ENCODE measurements around the gene EPB41L2.

Gene EPB41L2

DNA sequence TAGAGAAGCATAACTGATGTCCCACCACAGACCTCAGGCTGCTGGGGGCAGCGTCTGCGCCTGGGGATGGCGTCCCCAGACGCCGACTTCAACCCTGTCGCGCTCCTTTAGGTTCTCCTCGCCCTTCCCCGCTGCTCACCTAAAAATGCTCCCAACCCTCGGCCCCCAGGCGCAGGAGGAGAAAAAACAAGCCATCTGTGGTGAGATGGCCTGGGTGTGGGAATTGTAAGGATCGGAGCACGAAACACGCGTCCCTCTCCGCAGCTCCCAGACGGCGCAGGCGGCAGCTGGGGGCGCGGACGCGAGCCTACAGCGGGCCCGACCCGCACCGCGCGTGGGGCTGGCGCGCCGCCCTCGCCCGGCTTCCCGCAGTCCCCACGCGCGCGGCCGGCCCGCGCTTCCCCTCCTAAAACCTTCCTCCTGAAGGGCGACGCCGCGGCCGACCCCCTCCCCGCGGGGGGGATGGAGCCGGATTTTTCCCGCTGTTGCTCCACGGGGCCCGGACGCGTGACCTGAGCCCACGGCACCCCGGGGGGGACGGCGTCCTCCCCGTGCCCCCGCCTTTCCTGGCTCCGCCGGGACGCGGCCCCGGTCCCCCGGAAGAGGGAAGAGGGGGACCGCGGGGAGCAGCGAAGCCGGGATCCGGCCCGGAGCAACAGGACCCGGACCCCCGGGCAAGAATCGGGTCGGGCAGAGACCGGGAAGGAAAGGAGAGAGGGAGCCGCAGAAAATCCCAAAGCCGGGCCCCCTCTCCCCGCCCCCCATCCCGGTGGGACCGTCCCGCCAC, 611 bp downstream of the EPB41L2 start:
- H3K4me3 ChIP-seq (ENCODE audit: low read depth, low read length): peak overlapping the region; percentile 92
- H3K27ac ChIP-seq (ENCODE audit: low read depth, low read length): peak overlapping the region; percentile 48
- H3K4me1 ChIP-seq (ENCODE audit: control insufficient read depth, insufficient read depth, low read length, unreplicated experiment): peaks cover 33% of the 10 kb centered on the region
- H3K79me2 ChIP-seq (ENCODE audit: control insufficient read depth, insufficient read depth, low read length, unreplicated experiment): peaks cover 52% of the 10 kb centered on the region
- H2AFZ ChIP-seq (ENCODE audit: low read length, unreplicated experiment): peak overlapping the region; percentile 64
- no peaks in the 10 kb centered on the region for H3K27me3 ChIP-seq (ENCODE audit: insufficient read depth, low read length)
- H3K36me3 ChIP-seq (ENCODE audit: insufficient read depth, low read length): no peaks in the 10 kb centered on the region

DNA sequence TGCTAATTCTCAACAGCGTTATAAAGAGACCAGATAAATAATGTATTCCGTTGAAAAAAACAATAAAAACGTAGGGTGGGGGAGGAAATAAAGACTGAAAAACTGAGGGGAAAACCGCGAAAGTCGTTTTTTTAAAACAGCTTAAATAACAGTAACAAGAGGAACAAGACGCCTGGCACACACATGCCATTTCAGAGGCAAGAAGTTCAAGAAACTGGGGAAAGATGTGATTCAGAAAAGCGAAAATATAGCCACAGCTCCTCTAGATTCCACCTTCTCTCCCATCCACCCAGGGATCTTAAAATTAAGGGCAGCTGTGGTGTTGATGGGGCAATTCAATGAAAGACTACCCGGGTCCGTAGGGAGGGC, 1.3 kb downstream of the EPB41L2 start:
- Histone ChIP-seq H3K27me3 (ENCODE audit: insufficient read depth, low read length) (no peaks in the 10 kb centered on the region), H3K4me1 (ENCODE audit: control insufficient read depth, insufficient read depth, low read length, unreplicated experiment) (peaks cover 33% of the 10 kb centered on the region), H3K79me2 (ENCODE audit: control insufficient read depth, insufficient read depth, low read length, unreplicated experiment) (peaks cover 59% of the 10 kb centered on the region), H3K36me3 (ENCODE audit: insufficient read depth, low read length) (no peaks in the 10 kb centered on the region), H2AFZ (ENCODE audit: low read length, unreplicated experiment) (no peak overlapping the region), H3K27ac (ENCODE audit: low read depth, low read length) (0 out of 2 replicates have a peak overlapping the region, but pooled peaks have one; percentile 48), H3K4me3 (ENCODE audit: low read depth, low read length) (peak overlapping the region; percentile 92)

DNA sequence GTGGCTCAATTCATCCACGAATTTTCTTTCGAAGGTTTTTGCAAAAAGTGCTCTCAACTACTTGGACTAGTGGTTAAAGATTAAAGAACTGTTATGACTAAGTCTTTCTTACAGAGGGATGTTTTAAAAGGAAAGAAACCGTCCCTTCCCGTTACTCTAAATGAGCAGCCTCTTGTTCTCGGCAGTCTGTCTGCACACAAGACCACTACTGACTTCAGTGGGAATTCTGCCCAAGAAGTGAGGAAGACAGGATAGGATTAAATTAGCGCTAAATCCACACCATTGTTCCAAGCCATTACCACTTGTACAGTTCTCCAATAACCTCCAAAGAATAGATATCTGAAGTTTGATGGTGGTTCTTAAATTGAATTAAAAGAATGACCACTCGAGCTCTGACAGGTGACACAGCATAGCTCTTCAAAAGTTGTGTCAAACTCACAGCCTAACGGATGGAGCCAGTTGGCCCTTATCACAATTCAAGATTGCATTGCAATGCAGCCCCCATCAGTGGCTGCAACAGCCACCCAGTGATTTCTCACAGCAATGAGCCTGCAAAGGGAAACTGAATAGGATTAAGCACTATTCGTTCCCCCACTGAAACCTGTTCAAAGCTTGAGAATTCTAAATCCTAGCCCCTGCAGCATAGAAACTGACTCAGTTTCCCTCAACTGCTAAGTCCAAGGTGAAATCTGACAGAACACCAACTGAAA, 1.8 kb downstream of the EPB41L2 start:
- Histone ChIP-seq H3K36me3 (ENCODE audit: insufficient read depth, low read length) (peaks cover 4% of the 10 kb centered on the region; the same call in 1 of the 2 replicates), H3K27ac (ENCODE audit: low read depth, low read length) (0 out of 2 replicates have a peak overlapping the region, but pooled peaks have one; percentile 48), H3K27me3 (ENCODE audit: insufficient read depth, low read length) (no peaks in the 10 kb centered on the region), H3K4me1 (ENCODE audit: control insufficient read depth, insufficient read depth, low read length, unreplicated experiment) (peaks cover 33% of the 10 kb centered on the region), H2AFZ (ENCODE audit: low read length, unreplicated experiment) (no peak overlapping the region), H3K4me3 (ENCODE audit: low read depth, low read length) (peak overlapping the region; percentile 92), H3K79me2 (ENCODE audit: control insufficient read depth, insufficient read depth, low read length, unreplicated experiment) (peaks cover 64% of the 10 kb centered on the region)

DNA sequence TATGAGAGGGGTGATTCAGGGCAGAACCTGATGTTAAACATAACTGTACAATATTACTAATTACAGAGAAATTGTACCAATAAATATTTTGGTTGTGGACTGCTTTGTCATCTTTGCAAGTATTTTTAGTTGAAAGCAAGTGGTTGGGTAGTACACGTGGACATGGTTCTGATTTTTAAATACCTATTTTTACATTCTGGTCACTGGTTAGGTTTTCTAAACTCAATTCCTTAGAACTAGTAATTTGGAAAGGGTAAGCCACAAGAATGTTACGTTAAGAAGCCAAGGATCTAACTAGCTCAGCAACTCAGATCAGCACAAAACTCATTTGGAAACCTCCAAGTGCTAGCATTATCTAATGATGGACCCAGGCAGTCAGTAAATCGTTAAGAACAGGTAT, 2.7 kb downstream of the EPB41L2 start:
- Histone ChIP-seq H3K27me3 (ENCODE audit: insufficient read depth, low read length) (no peaks in the 10 kb centered on the region), H3K4me3 (ENCODE audit: low read depth, low read length) (peak overlapping the region; percentile 92), H2AFZ (ENCODE audit: low read length, unreplicated experiment) (no peak overlapping the region), H3K79me2 (ENCODE audit: control insufficient read depth, insufficient read depth, low read length, unreplicated experiment) (peaks cover 73% of the 10 kb centered on the region), H3K36me3 (ENCODE audit: insufficient read depth, low read length) (peaks cover 12% of the 10 kb centered on the region), H3K27ac (ENCODE audit: low read depth, low read length) (peak overlapping the region; percentile 20), H3K4me1 (ENCODE audit: control insufficient read depth, insufficient read depth, low read length, unreplicated experiment) (peaks cover 29% of the 10 kb centered on the region)

DNA sequence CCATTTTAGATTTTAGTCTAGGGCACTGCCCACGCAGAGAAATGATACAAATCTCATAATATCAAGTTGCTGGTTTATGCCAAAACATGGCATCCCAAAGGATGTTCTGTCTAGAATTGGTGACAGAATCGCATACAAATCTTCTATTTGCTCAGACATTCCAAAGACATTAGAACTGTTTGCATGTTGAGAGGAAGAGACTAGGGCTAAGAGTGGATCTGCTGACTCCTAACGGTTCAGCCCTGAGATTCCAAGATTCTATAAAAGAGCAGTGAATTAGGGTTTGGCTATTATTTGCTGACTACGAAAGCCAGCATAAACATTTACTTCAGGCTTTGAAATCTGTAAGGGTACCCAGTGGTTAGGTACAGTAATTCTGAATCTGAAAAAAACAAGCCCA, 3.6 kb downstream of the EPB41L2 start:
- Histone ChIP-seq H3K79me2 (ENCODE audit: control insufficient read depth, insufficient read depth, low read length, unreplicated experiment) (peaks cover 80% of the 10 kb centered on the region), H3K4me1 (ENCODE audit: control insufficient read depth, insufficient read depth, low read length, unreplicated experiment) (peaks cover 31% of the 10 kb centered on the region), H3K27ac (ENCODE audit: low read depth, low read length) (peak overlapping the region; percentile 20), H2AFZ (ENCODE audit: low read length, unreplicated experiment) (no peak overlapping the region), H3K27me3 (ENCODE audit: insufficient read depth, low read length) (no peaks in the 10 kb centered on the region), H3K36me3 (ENCODE audit: insufficient read depth, low read length) (peaks cover 21% of the 10 kb centered on the region), H3K4me3 (ENCODE audit: low read depth, low read length) (peak overlapping the region; percentile 92)

DNA sequence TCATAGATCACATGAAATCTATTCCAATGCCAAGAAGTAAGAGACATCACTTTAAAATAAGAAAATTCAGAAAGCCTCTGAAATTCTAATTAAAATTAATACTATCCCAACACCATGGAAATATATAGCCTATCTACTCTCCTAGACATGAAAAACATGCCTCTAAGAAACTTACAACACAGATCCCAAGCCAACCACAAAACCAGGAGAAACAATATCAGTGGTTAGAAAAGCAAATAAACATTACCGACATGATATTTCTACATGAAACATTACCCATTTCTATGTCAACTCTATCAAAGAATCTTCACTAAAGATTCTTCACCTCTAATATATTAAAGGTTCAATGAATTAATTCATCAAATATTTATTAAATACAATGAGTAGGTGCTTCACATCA, 4.8 kb downstream of the EPB41L2 start:
- no peaks in the 10 kb centered on the region for H3K27me3 ChIP-seq (ENCODE audit: insufficient read depth, low read length)
- no peak overlapping the region for H3K4me3 ChIP-seq (ENCODE audit: low read depth, low read length)
- no peak overlapping the region for H3K27ac ChIP-seq (ENCODE audit: low read depth, low read length)
- H3K79me2 ChIP-seq (ENCODE audit: control insufficient read depth, insufficient read depth, low read length, unreplicated experiment): peaks cover 92% of the 10 kb centered on the region
- H3K36me3 ChIP-seq (ENCODE audit: insufficient read depth, low read length): peaks cover 30% of the 10 kb centered on the region
- H2AFZ ChIP-seq (ENCODE audit: low read length, unreplicated experiment): no peak overlapping the region
- peaks cover 26% of the 10 kb centered on the region for H3K4me1 ChIP-seq (ENCODE audit: control insufficient read depth, insufficient read depth, low read length, unreplicated experiment)

DNA sequence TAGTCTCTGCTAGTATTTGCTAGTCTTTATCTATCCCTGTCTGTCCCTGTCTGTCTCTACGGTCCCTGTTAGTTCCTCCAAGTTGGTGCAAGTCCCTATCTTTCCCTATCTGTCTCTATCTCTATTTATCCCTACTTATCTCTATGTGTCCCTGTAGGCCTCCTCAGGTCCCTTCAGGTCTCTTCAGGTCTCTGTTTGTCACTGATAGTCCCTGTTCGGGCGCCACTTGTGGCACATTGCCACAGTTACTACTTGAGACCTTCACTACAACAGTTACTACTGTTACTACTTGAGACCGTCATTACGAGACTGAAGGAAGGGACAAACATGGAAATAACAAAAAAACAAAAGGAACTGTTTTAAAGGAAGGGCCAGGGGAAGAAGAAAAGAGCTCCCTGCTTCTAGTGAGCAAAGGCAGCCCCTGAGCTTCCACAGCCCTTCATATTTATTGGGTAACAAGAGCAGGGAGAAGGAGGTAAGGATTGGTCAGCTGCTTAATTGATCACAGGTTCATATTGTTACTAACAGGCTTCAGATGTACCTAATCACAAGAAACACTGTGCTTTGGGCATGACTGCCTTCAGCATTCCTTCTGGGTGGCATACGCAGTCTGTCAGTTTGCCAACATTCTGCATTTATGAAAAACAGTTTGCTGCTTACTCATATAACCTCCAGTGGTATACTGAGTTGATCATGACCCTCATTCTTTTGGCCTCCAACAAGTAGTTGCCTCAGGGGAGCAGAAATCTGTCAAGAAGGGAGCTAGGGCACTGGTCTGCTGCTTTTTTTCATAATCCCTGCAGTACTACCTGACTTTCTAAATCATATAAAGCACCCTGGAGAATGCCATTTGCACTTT, 8.4 kb downstream of the EPB41L2 start:
- Histone ChIP-seq H3K27ac (ENCODE audit: low read depth, low read length) (0 out of 2 replicates have a peak overlapping the region, but pooled peaks have one; percentile 10), H3K4me1 (ENCODE audit: control insufficient read depth, insufficient read depth, low read length, unreplicated experiment) (peaks cover 27% of the 10 kb centered on the region), H3K27me3 (ENCODE audit: insufficient read depth, low read length) (no peaks in the 10 kb centered on the region), H3K4me3 (ENCODE audit: low read depth, low read length) (no peak overlapping the region), H3K79me2 (ENCODE audit: control insufficient read depth, insufficient read depth, low read length, unreplicated experiment) (peaks cover 69% of the 10 kb centered on the region), H3K36me3 (ENCODE audit: insufficient read depth, low read length) (peaks cover 30% of the 10 kb centered on the region), H2AFZ (ENCODE audit: low read length, unreplicated experiment) (no peak overlapping the region)

DNA sequence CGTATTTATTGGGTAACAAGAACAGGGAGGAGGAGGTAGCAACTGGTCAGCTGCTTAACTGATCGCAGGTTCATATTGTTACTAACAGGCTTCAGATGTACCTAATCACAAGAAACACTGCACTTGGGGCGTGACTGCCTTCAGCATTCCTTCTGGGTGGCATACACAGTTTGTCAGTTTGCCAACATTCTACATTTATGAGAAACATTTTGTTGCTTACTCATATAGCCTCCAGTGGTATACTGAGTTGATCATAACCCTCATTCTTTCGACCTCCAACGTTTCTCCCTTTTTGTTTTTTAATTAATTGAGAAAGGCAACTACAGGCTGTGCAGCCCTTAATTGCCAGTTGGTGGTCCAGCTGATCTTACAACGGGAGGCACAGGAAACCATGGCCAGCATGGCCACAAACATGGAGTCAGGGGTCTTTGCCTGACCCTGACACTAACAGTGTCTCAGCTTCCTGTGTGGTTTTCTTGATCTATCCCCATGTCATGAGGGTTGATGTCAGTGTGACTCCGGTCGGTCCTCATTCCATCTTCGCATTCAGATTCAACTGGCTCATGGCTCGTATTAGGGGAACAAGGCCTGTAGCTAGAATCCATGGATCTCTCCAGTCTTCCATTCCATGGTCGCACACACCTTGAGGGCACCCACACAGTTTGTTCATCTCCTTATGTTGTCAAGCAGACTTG, 9.4 kb downstream of the EPB41L2 start:
- peaks cover 27% of the 10 kb centered on the region for H3K4me1 ChIP-seq (ENCODE audit: control insufficient read depth, insufficient read depth, low read length, unreplicated experiment)
- no peak overlapping the region for H3K27ac ChIP-seq (ENCODE audit: low read depth, low read length)
- peaks cover 70% of the 10 kb centered on the region for H3K79me2 ChIP-seq (ENCODE audit: control insufficient read depth, insufficient read depth, low read length, unreplicated experiment)

DNA sequence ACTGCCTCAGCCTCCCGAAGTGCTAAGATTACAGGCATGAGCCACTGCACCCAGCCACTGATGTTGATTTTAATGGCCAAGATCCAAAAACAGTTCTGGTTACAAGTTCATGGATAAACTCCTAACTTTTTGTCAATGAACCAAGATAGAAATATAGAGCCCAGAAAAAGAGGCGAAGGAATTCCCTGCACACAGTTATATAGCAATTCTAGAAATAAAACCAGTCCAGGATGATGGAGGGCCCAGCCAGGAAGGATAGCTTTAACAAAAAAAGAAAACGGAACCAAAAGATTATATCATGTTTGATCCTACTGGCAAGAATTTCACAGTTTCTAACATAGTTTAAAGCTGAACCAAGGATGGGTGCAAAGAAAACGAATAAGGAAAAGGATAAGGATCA, 10.9 kb downstream of the EPB41L2 start:
- H3K27ac ChIP-seq (ENCODE audit: low read depth, low read length): no peak overlapping the region
- H3K4me1 ChIP-seq (ENCODE audit: control insufficient read depth, insufficient read depth, low read length, unreplicated experiment): peaks cover 27% of the 10 kb centered on the region
- H3K79me2 ChIP-seq (ENCODE audit: control insufficient read depth, insufficient read depth, low read length, unreplicated experiment): peaks cover 65% of the 10 kb centered on the region
- H3K36me3 ChIP-seq (ENCODE audit: insufficient read depth, low read length): peaks cover 30% of the 10 kb centered on the region
- no peak overlapping the region for H3K4me3 ChIP-seq (ENCODE audit: low read depth, low read length)
- H2AFZ ChIP-seq (ENCODE audit: low read length, unreplicated experiment): no peak overlapping the region
- H3K27me3 ChIP-seq (ENCODE audit: insufficient read depth, low read length): no peaks in the 10 kb centered on the region

More for the DNA sequence above, 9.4 kb downstream of the EPB41L2 start:
- Histone ChIP-seq H3K36me3 (ENCODE audit: insufficient read depth, low read length) (peaks cover 30% of the 10 kb centered on the region), H2AFZ (ENCODE audit: low read length, unreplicated experiment) (no peak overlapping the region), H3K4me3 (ENCODE audit: low read depth, low read length) (no peak overlapping the region), H3K27me3 (ENCODE audit: insufficient read depth, low read length) (no peaks in the 10 kb centered on the region)

DNA sequence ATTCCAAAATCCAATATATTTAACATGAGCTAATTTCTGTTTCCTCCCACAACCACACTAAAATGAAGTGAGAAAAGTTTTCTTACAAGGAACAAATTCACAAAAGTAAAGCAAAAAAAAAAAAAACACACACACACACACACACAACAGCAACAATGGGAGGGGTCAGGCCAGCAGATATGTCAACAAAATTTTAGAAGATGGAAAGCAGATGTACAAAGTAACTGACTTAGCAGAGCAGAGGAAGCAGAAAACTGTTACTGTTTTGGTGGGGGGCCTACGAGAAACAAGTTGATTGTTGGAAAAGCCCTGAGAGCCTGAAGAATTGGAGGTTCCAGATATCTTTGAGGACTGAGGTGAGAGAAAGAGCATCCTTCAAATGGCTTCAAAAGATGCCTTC, 11.7 kb downstream of the EPB41L2 start:
- H3K27ac ChIP-seq (ENCODE audit: low read depth, low read length): no peak overlapping the region
- H3K4me1 ChIP-seq (ENCODE audit: control insufficient read depth, insufficient read depth, low read length, unreplicated experiment): peaks cover 27% of the 10 kb centered on the region
- H3K4me3 ChIP-seq (ENCODE audit: low read depth, low read length): no peak overlapping the region
- H3K79me2 ChIP-seq (ENCODE audit: control insufficient read depth, insufficient read depth, low read length, unreplicated experiment): peaks cover 63% of the 10 kb centered on the region
- no peaks in the 10 kb centered on the region for H3K27me3 ChIP-seq (ENCODE audit: insufficient read depth, low read length)
- H2AFZ ChIP-seq (ENCODE audit: low read length, unreplicated experiment): no peak overlapping the region
- H3K36me3 ChIP-seq (ENCODE audit: insufficient read depth, low read length): peaks cover 28% of the 10 kb centered on the region

Data from ACC112 (cell line).